Spleen (tissue), 11 donors: Measurements from ENCODE around the gene CBLC. TPM values are rescaled to one million over a fixed set of nuclear protein-coding genes. Genes with fewer than 3 reads are reported as not detected.

Experiments
- DNase-seq: peaks from one replicate; pipeline ENCODE4 v3.0.0-alpha.2; 2020
- H3K27ac ChIP-seq, 8 donors: fragments of 200-600 bp; sonication (generic) in 7 of 8; 1 replicate in 4 of 8; 2 replicates in 4 of 8; pipeline versions ENCODE4 v1.5.0 to v1.8.0; 2016 to 2021; ENCODE audit warnings: inconsistent platforms in 4 of 8, mild to moderate bottlenecking in 4 of 8, moderate library complexity in 1 of 8
- H3K27me3 ChIP-seq, 7 donors: fragments of 200-600 bp; sonication (generic) in 6 of 7; replicated peaks in 1 of 7; 1 replicate in 4 of 7; 2 replicates in 3 of 7; pipeline versions ENCODE4 v1.5.0 to v1.8.0; 2016 to 2021; ENCODE audit warnings: inconsistent platforms in 3 of 7, mild to moderate bottlenecking in 1 of 7
- H3K36me3 ChIP-seq, 6 donors: fragments of 200-600 bp; sonication (generic) in 5 of 6; 1 replicate in 4 of 6; 2 replicates in 2 of 6; pipeline versions ENCODE4 v1.5.0 to v1.8.0; 2016 to 2021; ENCODE audit warnings: inconsistent platforms in 2 of 6
- H3K4me1 ChIP-seq, 6 donors: fragments of 200-600 bp; sonication (generic) in 5 of 6; 1 replicate in 3 of 6; 2 replicates in 3 of 6; pipeline versions ENCODE4 v1.5.0 to v1.8.0; 2016 to 2021; ENCODE audit warnings: inconsistent platforms in 3 of 6
- H3K4me3 ChIP-seq, 8 donors: fragments of 200-600 bp; sonication (generic) in 7 of 8; 1 replicate in 4 of 8; 2 replicates in 4 of 8; pipeline versions ENCODE4 v1.5.0 to v1.8.0; 2016 to 2021; ENCODE audit warnings: inconsistent platforms in 4 of 8, mild to moderate bottlenecking in 4 of 8, moderate library complexity in 2 of 8
- H3K9me3 ChIP-seq, 8 donors: fragments of 200-600 bp; sonication (generic) in 7 of 8; 1 replicate in 4 of 8; 2 replicates in 4 of 8; pipeline versions ENCODE4 v1.5.0 to v1.8.0; 2016 to 2021; ENCODE audit warnings: inconsistent platforms in 4 of 8
- POLR2A ChIP-seq, 3 donors: fragments of 450-650 bp; IDR thresholded peaks; one replicate each; pipeline ENCODE4 v1.5.1; 2017; ENCODE audit warnings: antibody characterized with exemption in 3 of 3, mild to moderate bottlenecking in 1 of 3
- POLR2AphosphoS5 ChIP-seq, 3 donors: sonication (generic); formaldehyde crosslinking; IDR thresholded peaks; one replicate each; pipeline ENCODE4 v1.5.1; 2017; ENCODE audit warnings: antibody characterized with exemption in 3 of 3
- WGBS, 5 donors: extraction: QIAGEN DNeasy Blood & Tissue Kit in 3 of 5; methylation state at CpG; one replicate each; pipeline versions ENCODE4 v1.1.5 to v1.1.7; 2013 to 2018; 5-methylcytosine and 5-hydroxymethylcytosine counted together
- intact Hi-C: fragments of 100-400 bp; cut with DNase I; formaldehyde crosslinking; loops from one replicate; pipeline ENCODE4 v1.15.0; 2023; ENCODE audit warnings: low total_unique reads
- microRNA-seq, 3 donors: library from miRNA; unstranded; fragments of <30 nt; microRNA quantifications; one replicate each; pipeline versions ENCODE4 to v1.1.0, GENCODE V29; 2019 to 2020
- polyA plus RNA-seq, 3 donors: library from polyadenylated mRNA; stranded (reverse); fragments of 200-250 nt; gene quantifications; one replicate each; pipeline ENCODE4 v1.2.1, GENCODE V29; 2013
- small RNA-seq, 4 donors: library from RNA; depleted of rRNA; stranded (forward); fragments of <200 nt; gene quantifications; one replicate each; pipeline ENCODE3, GENCODE V24; 2016
- total RNA-seq, 7 donors: library from RNA; depleted of rRNA in 3 of 7; stranded (reverse); fragments of >200 nt in 3 of 7; fragmentation: NEBNext Ultra II Directional in 4 of 7; extraction: Animal tissue kit (Norgen Biotek cat#: 25700) in 4 of 7; gene quantifications; one replicate each; pipeline versions ENCODE4 v1.1.0 to v1.2.1, GENCODE V29; 2016 to 2021
- TF ChIP-seq, protein P1 (sequence below), 11 experiments: fragments of 200-600 bp in 7 of 11; fragments of 450-650 bp in 4 of 11; sonication (generic) in 4 of 11; IDR thresholded peaks in 8 of 11; conservative IDR thresholded peaks in 3 of 11; 1 replicate in 7 of 11; 2 replicates in 4 of 11; pipeline versions ENCODE4 v1.4.0 to v1.8.0; 2016 to 2021; ENCODE audit warnings: antibody characterized with exemption in 11 of 11, inconsistent platforms in 4 of 11, mild to moderate bottlenecking in 1 of 11
- donor health status: healthy with polysubstance abuse.
- donor health status: DM: no; HTN: no; CAD: no; lungs with moderate emphysema.
- donor health status: DM: no; HTN: no; CAD: no.
- donor health status: Bipolar disorder and iron deficiency.
- donor health status: healthy.
- donor health status: DM: no; HTN: no; CAD: no.
- donor health status: DM: yes; HTN: yes; CAD: no.

Gene CBLC
- total and polyA plus RNA-seq, 10 donors = not detected

- WGBS, 5 donors = 28 to 43% (median 38%) methylated on average over 18 of the region's 18 CpGs
- peaks cover 8 to 97% (median 68%) of the 10 kb centered on the region in 6 donors for H3K4me1 ChIP-seq
- H3K9me3 ChIP-seq = no peaks in the 10 kb centered on the region
- DNase-seq = no peak
- intact Hi-C loops = no loop called here
- peak overlapping the region; percentile 79 to 98 (median 94) for H3K27ac ChIP-seq
- peak overlapping the region in 6 of 8 donors; percentile 56 to 79 (median 68) for H3K4me3 ChIP-seq
- H3K27me3 ChIP-seq = peaks cover 0 to 40% (median 7%) of the 10 kb centered on the region in 7 donors
- peaks cover 0 to 11% (median 0%) of the 10 kb centered on the region in 6 donors for H3K36me3 ChIP-seq
- TF ChIP-seq POLR2A (IDR thresholded peaks at IDR 0.05) (no peak), POLR2AphosphoS5 (IDR thresholded peaks at IDR 0.05) (peak in 1 of 3 donors; percentile 17)
- TF ChIP-seq, protein P1, sequence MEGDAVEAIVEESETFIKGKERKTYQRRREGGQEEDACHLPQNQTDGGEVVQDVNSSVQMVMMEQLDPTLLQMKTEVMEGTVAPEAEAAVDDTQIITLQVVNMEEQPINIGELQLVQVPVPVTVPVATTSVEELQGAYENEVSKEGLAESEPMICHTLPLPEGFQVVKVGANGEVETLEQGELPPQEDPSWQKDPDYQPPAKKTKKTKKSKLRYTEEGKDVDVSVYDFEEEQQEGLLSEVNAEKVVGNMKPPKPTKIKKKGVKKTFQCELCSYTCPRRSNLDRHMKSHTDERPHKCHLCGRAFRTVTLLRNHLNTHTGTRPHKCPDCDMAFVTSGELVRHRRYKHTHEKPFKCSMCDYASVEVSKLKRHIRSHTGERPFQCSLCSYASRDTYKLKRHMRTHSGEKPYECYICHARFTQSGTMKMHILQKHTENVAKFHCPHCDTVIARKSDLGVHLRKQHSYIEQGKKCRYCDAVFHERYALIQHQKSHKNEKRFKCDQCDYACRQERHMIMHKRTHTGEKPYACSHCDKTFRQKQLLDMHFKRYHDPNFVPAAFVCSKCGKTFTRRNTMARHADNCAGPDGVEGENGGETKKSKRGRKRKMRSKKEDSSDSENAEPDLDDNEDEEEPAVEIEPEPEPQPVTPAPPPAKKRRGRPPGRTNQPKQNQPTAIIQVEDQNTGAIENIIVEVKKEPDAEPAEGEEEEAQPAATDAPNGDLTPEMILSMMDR (IDR thresholded peaks at IDR 0.05 in 8 of 11, conservative IDR thresholded peaks at IDR 0.05 in 3 of 11) = no peak
These were observed 71.2 kb downstream of the CBLC start for GRCh38 chr19:44848812-44849447.

Small RNA genes within 50 kb of the gene (microRNA-seq; reads per million reads assigned to microRNA genes)
- gene MIR8085 = 0 reads per million in 3 donors

Small RNA genes within 50 kb of the gene (small RNA-seq; reads per million reads assigned to genes)
- gene RF00156 = 0 reads per million in 4 donors

Other genes starting within 250 kb of the CBLC start
- gene CEACAM20, start 248.2 kb upstream of the CBLC start, total RNA-seq = not detected
- not detected for gene CEACAM20, start 248.2 kb upstream of the CBLC start, polyA plus RNA-seq
- not detected for gene IGSF23, start 164.3 kb upstream of the CBLC start, total RNA-seq
- gene IGSF23, start 164.3 kb upstream of the CBLC start, polyA plus RNA-seq = not detected
- gene PVR, start 134.0 kb upstream of the CBLC start, total RNA-seq = 10 to 100 TPM; 10.2 to 18.4 (median 15.9) TPM
- gene PVR, start 134.0 kb upstream of the CBLC start, polyA plus RNA-seq = 1 to 10 TPM; 2.0 to 6.1 (median 3.5) TPM
- gene CEACAM19, start 106.4 kb upstream of the CBLC start, total RNA-seq = 1 to 10 TPM; 2.3 to 6.8 (median 4.3) TPM
- gene CEACAM19, start 106.4 kb upstream of the CBLC start, polyA plus RNA-seq = 1 to 10 TPM; 1.0 to 3.9 (median 3.5) TPM
- gene CEACAM16, start 78.7 kb upstream of the CBLC start, total RNA-seq = not detected
- not detected for gene CEACAM16, start 78.7 kb upstream of the CBLC start, polyA plus RNA-seq
- gene BCL3, start 29.2 kb upstream of the CBLC start, total RNA-seq = 100 to 1,000 TPM in 4 of 7 donors, 10 to 100 TPM in 3; 64.3 to 229 (median 145) TPM
- gene BCL3, start 29.2 kb upstream of the CBLC start, polyA plus RNA-seq = 10 to 100 TPM; 26.5 to 56.7 (median 37.7) TPM
- gene BCAM, start 31.2 kb downstream of the CBLC start, total RNA-seq = 10 to 100 TPM; 26.3 to 64.8 (median 55.6) TPM
- gene BCAM, start 31.2 kb downstream of the CBLC start, polyA plus RNA-seq = 10 to 100 TPM in 1 of 3 donors, 1 to 10 TPM in 2; 4.9 to 28.6 (median 8.0) TPM
- 100 to 1,000 TPM in 4 of 7 donors, 10 to 100 TPM in 3; 94.1 to 136 (median 101) TPM for gene NECTIN2, start 68.4 kb downstream of the CBLC start, total RNA-seq
- gene NECTIN2, start 68.4 kb downstream of the CBLC start, polyA plus RNA-seq = 10 to 100 TPM; 14.3 to 57.1 (median 41.6) TPM
- 10 to 100 TPM; 25.8 to 49.0 (median 33.0) TPM for gene TOMM40, start 113.4 kb downstream of the CBLC start, total RNA-seq
- gene TOMM40, start 113.4 kb downstream of the CBLC start, polyA plus RNA-seq = 10 to 100 TPM; 19.3 to 33.9 (median 30.4) TPM
- 1,000 to 10,000 TPM in 1 of 7 donors, 100 to 1,000 TPM in 6; 321 to 2,099 (median 745) TPM for gene APOE, start 127.9 kb downstream of the CBLC start, total RNA-seq
- gene APOE, start 127.9 kb downstream of the CBLC start, polyA plus RNA-seq = 1,000 to 10,000 TPM in 1 of 3 donors, 100 to 1,000 TPM in 2; 198 to 1,046 (median 619) TPM
- gene APOC1, start 136.7 kb downstream of the CBLC start, total RNA-seq = 100 to 1,000 TPM in 6 of 7 donors, 10 to 100 TPM in 1; 90.0 to 355 (median 195) TPM
- gene APOC1, start 136.7 kb downstream of the CBLC start, polyA plus RNA-seq = 100 to 1,000 TPM in 2 of 3 donors, 10 to 100 TPM in 1; 99.4 to 465 (median 348) TPM
- not detected for gene APOC4, start 164.3 kb downstream of the CBLC start, total RNA-seq
- under 1 TPM; 0.24 to 0.42 (median 0.32) TPM for gene APOC4, start 164.3 kb downstream of the CBLC start, polyA plus RNA-seq
- gene APOC2, start 168.2 kb downstream of the CBLC start, total RNA-seq = 1 to 10 TPM in 6 of 7 donors, not detected in 1; 1.8 to 5.0 (median 2.6) TPM
- gene APOC2, start 168.2 kb downstream of the CBLC start, polyA plus RNA-seq = 10 to 100 TPM in 1 of 3 donors, 1 to 10 TPM in 2; 1.2 to 34.0 (median 6.2) TPM
- gene CLPTM1, start 177.5 kb downstream of the CBLC start, total RNA-seq = 10 to 100 TPM; 66.5 to 97.6 (median 91.0) TPM
- gene CLPTM1, start 177.5 kb downstream of the CBLC start, polyA plus RNA-seq = 10 to 100 TPM; 44.9 to 62.8 (median 47.8) TPM
- gene RELB, start 223.6 kb downstream of the CBLC start, total RNA-seq = 10 to 100 TPM; 16.6 to 67.4 (median 29.0) TPM
- gene RELB, start 223.6 kb downstream of the CBLC start, polyA plus RNA-seq = 10 to 100 TPM; 23.8 to 48.7 (median 45.3) TPM